ENCODE data around the gene FCRL6. TPM values are rescaled to one million over a fixed set of nuclear protein-coding genes. Genes with fewer than 3 reads are reported as not detected.

FCRL6 gene
- total RNA-seq, 1 experiment from 2014 or later, result not detected

DNA sequence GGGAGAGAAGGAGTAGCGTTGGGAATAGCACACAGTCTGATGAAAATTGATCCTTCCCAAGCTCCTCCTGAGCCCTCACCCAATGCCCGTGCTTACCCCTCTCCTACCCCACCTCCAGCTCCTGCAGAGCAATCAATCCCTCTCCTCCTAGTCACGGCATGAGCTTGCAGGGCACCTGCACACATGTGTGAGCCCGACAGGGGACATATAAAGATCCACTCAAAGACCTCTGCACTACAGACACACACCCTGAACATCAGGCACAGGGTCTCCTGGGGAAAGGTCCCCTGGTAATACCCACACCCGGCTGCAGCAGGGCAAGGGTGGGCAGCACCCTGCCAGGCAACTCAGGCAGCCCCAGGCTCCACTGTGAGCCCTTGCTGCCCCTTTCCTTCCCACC lies 59.9 kb downstream of the FCRL6 start:
- Mint-ChIP-seq H3K27me3 (ENCODE audit: insufficient read depth, unreplicated experiment) (no peaks in the 10 kb centered on the region), H3K9me3 (ENCODE audit: unreplicated experiment) (no peaks in the 10 kb centered on the region), H3K36me3 (ENCODE audit: insufficient read depth, unreplicated experiment) (no peaks in the 10 kb centered on the region), H3K27ac (ENCODE audit: low read depth, unreplicated experiment) (no peak overlapping the region), H3K4me1 (ENCODE audit: insufficient read depth, unreplicated experiment) (peaks cover 17% of the 10 kb centered on the region), H3K4me3 (ENCODE audit: unreplicated experiment) (no peak overlapping the region)
- TF ChIP-seq, protein P1, sequence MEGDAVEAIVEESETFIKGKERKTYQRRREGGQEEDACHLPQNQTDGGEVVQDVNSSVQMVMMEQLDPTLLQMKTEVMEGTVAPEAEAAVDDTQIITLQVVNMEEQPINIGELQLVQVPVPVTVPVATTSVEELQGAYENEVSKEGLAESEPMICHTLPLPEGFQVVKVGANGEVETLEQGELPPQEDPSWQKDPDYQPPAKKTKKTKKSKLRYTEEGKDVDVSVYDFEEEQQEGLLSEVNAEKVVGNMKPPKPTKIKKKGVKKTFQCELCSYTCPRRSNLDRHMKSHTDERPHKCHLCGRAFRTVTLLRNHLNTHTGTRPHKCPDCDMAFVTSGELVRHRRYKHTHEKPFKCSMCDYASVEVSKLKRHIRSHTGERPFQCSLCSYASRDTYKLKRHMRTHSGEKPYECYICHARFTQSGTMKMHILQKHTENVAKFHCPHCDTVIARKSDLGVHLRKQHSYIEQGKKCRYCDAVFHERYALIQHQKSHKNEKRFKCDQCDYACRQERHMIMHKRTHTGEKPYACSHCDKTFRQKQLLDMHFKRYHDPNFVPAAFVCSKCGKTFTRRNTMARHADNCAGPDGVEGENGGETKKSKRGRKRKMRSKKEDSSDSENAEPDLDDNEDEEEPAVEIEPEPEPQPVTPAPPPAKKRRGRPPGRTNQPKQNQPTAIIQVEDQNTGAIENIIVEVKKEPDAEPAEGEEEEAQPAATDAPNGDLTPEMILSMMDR (IDR thresholded peaks at IDR 0.05; ENCODE audit: unreplicated experiment), result no peak
- DNase-seq (ENCODE audit: unreplicated experiment), result no peak
- ChIA-PET POLR2A (no interaction called here), CTCF (interaction anchor here (0.6 to 4.8 kb wide), 4 partner anchors 29 to 144 kb away, joined by 3 to 30 read pairs (median 12); no protein-coding TSS in a partner anchor)
- intact Hi-C loops (cut with micrococcal nuclease), result no loop called here
- no TSS peak for BruUV-seq (replicated peaks)

DNA sequence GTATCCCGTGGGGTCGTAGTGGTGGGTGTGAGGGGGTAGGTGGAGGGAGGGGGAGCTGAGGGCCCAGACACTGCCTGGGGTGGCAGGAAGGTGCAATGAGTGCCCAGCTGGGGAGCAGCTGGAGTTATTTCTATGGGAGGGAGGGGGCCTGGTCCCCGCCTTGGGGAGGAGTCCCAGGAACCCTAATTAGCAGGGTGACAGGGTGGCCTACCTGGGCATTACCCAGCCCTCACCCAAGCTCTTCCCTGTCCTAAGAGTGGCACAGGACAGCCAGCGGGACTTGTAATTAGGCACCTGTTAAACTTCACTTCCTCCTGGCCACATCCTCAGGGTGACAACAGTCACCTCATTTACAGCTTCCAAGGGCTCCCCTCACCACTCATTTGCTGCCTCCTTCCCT lies 60.4 kb downstream of the FCRL6 start, which contains the start of gene VSIG8:
Gene VSIG8, minus strand, starts transcription at position 101 of the 400 bp plus-strand sequence. CDS start 136 bp downstream, outside the sequence.
- no peaks in the 10 kb centered on the region for H3K27me3 Mint-ChIP-seq (ENCODE audit: insufficient read depth, unreplicated experiment)
- H3K9me3 Mint-ChIP-seq (ENCODE audit: unreplicated experiment), result no peaks in the 10 kb centered on the region
- H3K36me3 Mint-ChIP-seq (ENCODE audit: insufficient read depth, unreplicated experiment), result no peaks in the 10 kb centered on the region
- H3K4me3 Mint-ChIP-seq (ENCODE audit: unreplicated experiment), result no peak within 1 kb of the TSS
- TF ChIP-seq, protein P1 (IDR thresholded peaks at IDR 0.05; ENCODE audit: unreplicated experiment), result no peak
- intact Hi-C loops (cut with micrococcal nuclease), result no loop called here
- POLR2A ChIA-PET, result no interaction called here
- peaks cover 22% of the 10 kb centered on the region for H3K4me1 Mint-ChIP-seq (ENCODE audit: insufficient read depth, unreplicated experiment)
- no peak within 1 kb of the TSS for H3K27ac Mint-ChIP-seq (ENCODE audit: low read depth, unreplicated experiment)
- BruUV-seq (replicated peaks), result no TSS peak
- no peak for DNase-seq (ENCODE audit: unreplicated experiment)
- CTCF ChIA-PET, result interaction anchor here (0.6 to 4.8 kb wide), 5 partner anchors 16 to 143 kb away, joined by 3 to 30 read pairs (median 4); no protein-coding TSS in a partner anchor

DNA sequence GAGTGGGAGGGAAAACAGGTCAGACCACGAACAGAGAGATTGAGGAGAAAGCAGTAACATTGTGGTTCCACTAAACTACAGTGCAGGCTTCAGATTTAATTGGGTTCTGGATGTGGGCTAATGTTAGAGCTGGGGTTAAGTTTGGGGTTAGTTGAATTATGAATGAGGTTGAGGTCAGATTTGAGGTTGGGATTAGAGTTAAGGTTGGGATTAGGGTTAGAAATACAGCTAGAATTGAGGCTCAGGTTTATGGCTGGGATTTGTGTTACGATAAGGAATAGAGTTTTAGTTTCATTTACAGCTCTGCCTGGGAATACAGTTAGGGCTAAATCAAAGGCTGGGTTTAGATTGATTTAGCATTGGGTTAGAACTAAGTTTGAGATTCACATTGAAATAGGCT lies 62.1 kb downstream of the FCRL6 start:
- BruUV-seq (replicated peaks), result no TSS peak
- H3K9me3 Mint-ChIP-seq (ENCODE audit: unreplicated experiment), result no peaks in the 10 kb centered on the region
- ChIA-PET CTCF (interaction anchor here (1.1 to 10.4 kb wide), 2 partner anchors 27 to 65 kb away, joined by 4 to 146 read pairs; no protein-coding TSS in a partner anchor), POLR2A (interaction anchor here (0.8 to 9.6 kb wide), 2 partner anchors 10 to 18 kb away, joined by 3 to 80 read pairs; no protein-coding TSS in a partner anchor)
- TF ChIP-seq, protein P1 (IDR thresholded peaks at IDR 0.05; ENCODE audit: unreplicated experiment), result no peak
- no peak for DNase-seq (ENCODE audit: unreplicated experiment)
- no peaks in the 10 kb centered on the region for H3K27me3 Mint-ChIP-seq (ENCODE audit: insufficient read depth, unreplicated experiment)
- H3K27ac Mint-ChIP-seq (ENCODE audit: low read depth, unreplicated experiment), result no peak overlapping the region
- intact Hi-C loops (cut with micrococcal nuclease), result no loop called here
- no peaks in the 10 kb centered on the region for H3K36me3 Mint-ChIP-seq (ENCODE audit: insufficient read depth, unreplicated experiment)
- no peak overlapping the region for H3K4me3 Mint-ChIP-seq (ENCODE audit: unreplicated experiment)
- peaks cover 38% of the 10 kb centered on the region for H3K4me1 Mint-ChIP-seq (ENCODE audit: insufficient read depth, unreplicated experiment)

Other genes with a start within 250 kb of the FCRL6 start
- gene APCS, start 214.5 kb upstream of the FCRL6 start, total RNA-seq (2022), result not detected in 2 replicates
- gene CRP, start 87.8 kb upstream of the FCRL6 start, total RNA-seq (2022), result 0.26 and 0.54 TPM in 2 replicates
- gene DUSP23, start 21.4 kb upstream of the FCRL6 start, total RNA-seq (2022), result 119 and 178 TPM in 2 replicates
- not detected in 2 replicates for gene SLAMF8, start 24.5 kb downstream of the FCRL6 start, total RNA-seq (2022)
- gene VSIG8, start 60.3 kb downstream of the FCRL6 start, total RNA-seq (2022), result not detected in 2 replicates
- gene CFAP45, start 97.8 kb downstream of the FCRL6 start, total RNA-seq (2022), result 0.32 and 0.40 TPM in 2 replicates
- 464 and 483 TPM in 2 replicates for gene TAGLN2, start 123.1 kb downstream of the FCRL6 start, total RNA-seq (2022)
- gene IGSF9, start 143.3 kb downstream of the FCRL6 start, total RNA-seq (2022), result 0.25 and 0.44 TPM in 2 replicates
- not detected in 2 replicates for gene SLAMF9, start 151.9 kb downstream of the FCRL6 start, total RNA-seq (2022)
- gene PIGM, start 229.6 kb downstream of the FCRL6 start, total RNA-seq (2022), result 7.7 and 10.1 TPM in 2 replicates

Measured in MCF 10A (cell line).